Endothelial cell (in vitro differentiated cells): ENCODE data around the gene ATXN10. TPM values are rescaled to one million over a fixed set of nuclear protein-coding genes. Genes with fewer than 3 reads are reported as not detected.

ENCODE experiments used
- DNase-seq: peaks from one replicate; pipeline ENCODE4 v3.0.0; 2021; ENCODE audit warnings: low spot score
- H3K27ac Mint-ChIP-seq: one replicate; pipeline ENCODE4 v1.8.0; 2021; ENCODE audit warnings: mixed read lengths, inconsistent platforms; ENCODE audit not compliant: unreplicated experiment
- H3K27me3 Mint-ChIP-seq: one replicate; pipeline ENCODE4 v1.8.0; 2021; ENCODE audit warnings: mild to moderate bottlenecking, moderate library complexity, mixed read lengths, inconsistent platforms; ENCODE audit not compliant: unreplicated experiment
- H3K36me3 Mint-ChIP-seq: one replicate; pipeline ENCODE4 v1.8.0; 2021; ENCODE audit warnings: mild to moderate bottlenecking, low read depth, mixed read lengths, inconsistent platforms; ENCODE audit not compliant: unreplicated experiment
- H3K4me1 Mint-ChIP-seq: one replicate; pipeline ENCODE4 v1.8.0; 2021; ENCODE audit warnings: mild to moderate bottlenecking, mixed read lengths, inconsistent platforms; ENCODE audit not compliant: unreplicated experiment
- H3K4me3 Mint-ChIP-seq: one replicate; pipeline ENCODE4 v1.8.0; 2021; ENCODE audit warnings: mild to moderate bottlenecking, mixed read lengths, inconsistent platforms; ENCODE audit not compliant: unreplicated experiment
- H3K9me3 Mint-ChIP-seq: one replicate; pipeline ENCODE4 v1.8.0; 2021; ENCODE audit warnings: mixed read lengths, inconsistent platforms; ENCODE audit not compliant: unreplicated experiment
- CTCF ChIP-seq: fragments of 200-600 bp; sonication (generic); IDR thresholded peaks from one replicate; pipeline ENCODE4 v1.5.0; 2021; ENCODE audit warnings: antibody characterized with exemption; ENCODE audit not compliant: unreplicated experiment
- total RNA-seq: library from RNA; stranded (reverse); fragmentation: NEBNext Ultra II Directional; extraction: Animal tissue kit (Norgen Biotek cat#: 25700); gene quantifications from one replicate; pipeline ENCODE4 v1.2.1, GENCODE V29; 2021; ENCODE audit not compliant: unreplicated experiment

Gene ATXN10
- total RNA-seq, 1 donor from 2014 or later = 152 TPM

GRCh38 chr22:45738206-45738605, 66.6 kb downstream of the ATXN10 start:
- Mint-ChIP-seq H3K4me1 (peaks cover 6% of the 10 kb centered on the region), H3K36me3 (peaks cover 16% of the 10 kb centered on the region), H3K9me3 (no peaks in the 10 kb centered on the region), H3K27me3 (no peaks in the 10 kb centered on the region), H3K4me3 (no peak overlapping the region), H3K27ac (no peak overlapping the region)
- TF ChIP-seq CTCF = no peak
- DNase-seq = no peak

GRCh38 chr22:45740236-45740635, 68.6 kb downstream of the ATXN10 start:
- no peak for DNase-seq
- no peaks in the 10 kb centered on the region for H3K9me3 Mint-ChIP-seq
- peaks cover 16% of the 10 kb centered on the region for H3K36me3 Mint-ChIP-seq
- no peak overlapping the region for H3K4me3 Mint-ChIP-seq
- no peak overlapping the region for H3K27ac Mint-ChIP-seq
- H3K4me1 Mint-ChIP-seq = peaks cover 25% of the 10 kb centered on the region
- H3K27me3 Mint-ChIP-seq = no peaks in the 10 kb centered on the region
- no peak for TF ChIP-seq CTCF

- TF ChIP-seq CTCF = no peak
- peaks cover 27% of the 10 kb centered on the region for H3K4me1 Mint-ChIP-seq
- no peaks in the 10 kb centered on the region for H3K27me3 Mint-ChIP-seq
- no peaks in the 10 kb centered on the region for H3K9me3 Mint-ChIP-seq
- H3K4me3 Mint-ChIP-seq = no peak overlapping the region
- no peak overlapping the region for H3K27ac Mint-ChIP-seq
- peaks cover 16% of the 10 kb centered on the region for H3K36me3 Mint-ChIP-seq
- DNase-seq = no peak
Observed at GRCh38 chr22:45742866-45743450, 71.3 kb downstream of the ATXN10 start.

GRCh38 chr22:45743687-45744086, 72.1 kb downstream of the ATXN10 start:
- H3K9me3 Mint-ChIP-seq = no peaks in the 10 kb centered on the region
- no peak overlapping the region for H3K4me3 Mint-ChIP-seq
- H3K36me3 Mint-ChIP-seq = peaks cover 15% of the 10 kb centered on the region
- DNase-seq = no peak
- no peak overlapping the region for H3K27ac Mint-ChIP-seq
- TF ChIP-seq CTCF = no peak
- peaks cover 27% of the 10 kb centered on the region for H3K4me1 Mint-ChIP-seq
- no peaks in the 10 kb centered on the region for H3K27me3 Mint-ChIP-seq

- TF ChIP-seq CTCF = no peak
- H3K27ac Mint-ChIP-seq = no peak overlapping the region
- no peak overlapping the region for H3K4me3 Mint-ChIP-seq
- peaks cover 12% of the 10 kb centered on the region for H3K36me3 Mint-ChIP-seq
- H3K4me1 Mint-ChIP-seq = peaks cover 27% of the 10 kb centered on the region
- no peak for DNase-seq
- no peaks in the 10 kb centered on the region for H3K27me3 Mint-ChIP-seq
- H3K9me3 Mint-ChIP-seq = no peaks in the 10 kb centered on the region
Observed at GRCh38 chr22:45744442-45744841, 72.8 kb downstream of the ATXN10 start.
